OCI-LY3 (cell line): ENCODE results near the gene COL10A1.

Source experiments
- CTCF ChIP-seq: fragments of 200-600, 300-600 bp; sonication (generic); IDR thresholded peaks from 2 replicates; pipeline ENCODE4 v1.5.1; 2014; ENCODE audit warnings: antibody characterized with exemption, low read length, low read depth
- EZH2phosphoT487 ChIP-seq: fragments of 200-600 bp; shearing (Covaris generic); IDR thresholded peaks from 2 replicates; pipeline ENCODE4 v1.6.1; 2018; ENCODE audit warnings: antibody characterized with exemption, mixed run types, low read depth

GRCh38 chr6:116166369-116166768 is 40.4 kb upstream of the COL10A1 start:
- TF ChIP-seq EZH2phosphoT487 (no peak), CTCF (no peak)
